HL-60 (cell line): ENCODE data around the gene PIEZO1.

Source experiments
- CTCF ChIP-seq: IDR thresholded peaks from one replicate; pipeline ENCODE4 v1.5.1; 2011; ENCODE audit warnings: low read length, control low read depth, inconsistent platforms; ENCODE audit not compliant: insufficient read depth
- GABPA ChIP-seq: IDR thresholded peaks from 2 replicates; pipeline ENCODE4 v1.6.1; 2012; ENCODE audit warnings: low read depth
- POLR2AphosphoS5 ChIP-seq: IDR thresholded peaks from 2 replicates; pipeline ENCODE4 v1.6.1; 2012; ENCODE audit warnings: low read depth
- REST ChIP-seq: IDR thresholded peaks from 2 replicates; pipeline ENCODE4 v1.6.1; 2012; ENCODE audit warnings: low read depth; ENCODE audit not compliant: insufficient replicate concordance
- SPI1 ChIP-seq: IDR thresholded peaks from 2 replicates; pipeline ENCODE4 v1.6.1; 2012; ENCODE audit warnings: low read depth, mild to moderate bottlenecking, borderline replicate concordance

GRCh38 chr16:88815227-88815626, 30.2 kb upstream of the PIEZO1 start:
- TF ChIP-seq REST, result no peak
- TF ChIP-seq CTCF, result no peak
- TF ChIP-seq POLR2AphosphoS5, result no peak
- TF ChIP-seq SPI1, result no peak
- TF ChIP-seq GABPA, result no peak
